Bone marrow (tissue), 2 donors: ENCODE data around the gene PIK3AP1.
"Not testable (repeated sequence)": the region's sequence is repeated elsewhere in the genome, so short reads cannot be mapped to it uniquely, and the experiment has no call there.

Source experiments
- DNase-seq, 2 donors: peaks; one replicate each; lab custom pipeline; 2025; lab: John Stamatoyannopoulos, UW

PIK3AP1 gene

GRCh38 chr10:96577069-96577468 is 143.2 kb downstream of the PIK3AP1 start:
- DNase-seq = no peak

GRCh38 chr10:96576277-96576980 is 143.9 kb downstream of the PIK3AP1 start:
- DNase-seq = peak in 1 of 2 donors; percentile 7

GRCh38 chr10:96574564-96574963 is 145.8 kb downstream of the PIK3AP1 start:
- not testable (repeated sequence) for DNase-seq

GRCh38 chr10:96573036-96573435 is 147.3 kb downstream of the PIK3AP1 start:
- no peak for DNase-seq

GRCh38 chr10:96570983-96571964 is 149.0 kb downstream of the PIK3AP1 start:
- DNase-seq = no peak

- DNase-seq = no peak
Observed at GRCh38 chr10:96570511-96570910, 149.8 kb downstream of the PIK3AP1 start.

GRCh38 chr10:96568402-96568801 is 151.9 kb downstream of the PIK3AP1 start:
- DNase-seq = no peak

- DNase-seq = peak in 1 of 2 donors; percentile 5
Observed at GRCh38 chr10:96565774-96566173, 154.5 kb downstream of the PIK3AP1 start.

- DNase-seq = no peak
Observed at GRCh38 chr10:96560966-96561887, 159.1 kb downstream of the PIK3AP1 start.

- no peak for DNase-seq
Observed at GRCh38 chr10:96560489-96560888, 159.8 kb downstream of the PIK3AP1 start.

- DNase-seq = peak in 1 of 2 donors; percentile 30
Observed at GRCh38 chr10:96556003-96556402, 164.3 kb downstream of the PIK3AP1 start.

- DNase-seq = no peak
Observed at GRCh38 chr10:96555330-96555729, 165.0 kb downstream of the PIK3AP1 start.

- DNase-seq = no peak
Observed at GRCh38 chr10:96548589-96548988, 171.7 kb downstream of the PIK3AP1 start.

- DNase-seq = not testable (repeated sequence)
Observed at GRCh38 chr10:96545558-96545957, 174.8 kb downstream of the PIK3AP1 start.
